NCI-H510A (cell line): ENCODE measurements around the gene DNM1.
"Not testable (repeated sequence)": the region's sequence is repeated elsewhere in the genome, so short reads cannot be mapped to it uniquely, and the experiment has no call there.

Source experiments
- DNase-seq: peaks from one replicate; lab custom pipeline; 2025; lab: John Stamatoyannopoulos, UW

The DNM1 gene

GRCh38 chr9:128178806-128179431 is 24.3 kb upstream of the DNM1 start:
- DNase-seq, result no peak

- DNase-seq, result no peak
Observed at GRCh38 chr9:128180001-128180400, 23.2 kb upstream of the DNM1 start.

- DNase-seq, result no peak
Observed at GRCh38 chr9:128180447-128180846, 22.7 kb upstream of the DNM1 start.

- DNase-seq, result not testable (repeated sequence)
Observed at GRCh38 chr9:128181480-128181879, 21.7 kb upstream of the DNM1 start.

GRCh38 chr9:128182893-128183588 is 20.1 kb upstream of the DNM1 start:
- DNase-seq, result no peak

- no peak for DNase-seq
Observed at GRCh38 chr9:128185979-128186965, 16.9 kb upstream of the DNM1 start.

- no peak for DNase-seq
Observed at GRCh38 chr9:128187361-128187760, 15.8 kb upstream of the DNM1 start.

GRCh38 chr9:128188209-128188608 is 15.0 kb upstream of the DNM1 start:
- DNase-seq, result no peak

- DNase-seq, result no peak
Observed at GRCh38 chr9:128190013-128190412, 13.2 kb upstream of the DNM1 start.

- no peak for DNase-seq
Observed at GRCh38 chr9:128190516-128191405, 12.4 kb upstream of the DNM1 start.

- DNase-seq, result peak; percentile 39
Observed at GRCh38 chr9:128191406-128192046, 11.7 kb upstream of the DNM1 start, which contains the start of gene CIZ1. CIZ1 (minus strand) TSS chr9:128191572; CDS start chr9:128190857, 715 bp downstream.

GRCh38 chr9:128192601-128193371 is 10.4 kb upstream of the DNM1 start:
- DNase-seq, result peak; percentile 93

GRCh38 chr9:128193469-128194096 is 9.6 kb upstream of the DNM1 start:
- no peak for DNase-seq

GRCh38 chr9:128201441-128202369 is 1.5 kb upstream of the DNM1 start:
- no peak for DNase-seq

- DNase-seq, result no peak
Observed at GRCh38 chr9:128202648-128203023, 543 bp upstream of the DNM1 start.

- DNase-seq, result peak; percentile 64
Observed at GRCh38 chr9:128203707-128204551, 750 bp downstream of the DNM1 start.

- DNase-seq, result no peak
Observed at GRCh38 chr9:128204858-128205257, 1.7 kb downstream of the DNM1 start.
